NCI-H2107 treated with DMSO at 0.1 percent for 48 hours (cell line): ENCODE data around the gene GLRA3.
"Not testable (repeated sequence)": the region's sequence is repeated elsewhere in the genome, so short reads cannot be mapped to it uniquely, and the experiment has no call there.

Experiments used
- DNase-seq: peaks from one replicate; lab custom pipeline; 2025; ENCODE audit not compliant: unreplicated experiment; lab: John Stamatoyannopoulos, UW

GLRA3 gene

GRCh38 chr4:174828845-174829701 lies at the start of gene GLRA3:
TSS of gene GLRA3 (minus strand) at chr4:174829247. CDS start at chr4:174828811, 436 bp downstream.
- peak; percentile 56 for DNase-seq

GRCh38 chr4:174874898-174875297 lies 45.9 kb upstream of the GLRA3 start:
- no peak for DNase-seq

- peak; percentile 1 for DNase-seq
Measured at GRCh38 chr4:174873931-174874330, 44.9 kb upstream of the GLRA3 start.

GRCh38 chr4:174873146-174873545 lies 44.1 kb upstream of the GLRA3 start:
- not testable (repeated sequence) for DNase-seq

GRCh38 chr4:174871407-174871806 lies 42.4 kb upstream of the GLRA3 start:
- DNase-seq, result no peak

- no peak for DNase-seq
Measured at GRCh38 chr4:174870311-174870710, 41.3 kb upstream of the GLRA3 start.

GRCh38 chr4:174869339-174869738 lies 40.3 kb upstream of the GLRA3 start:
- DNase-seq, result no peak

GRCh38 chr4:174867903-174868302 lies 38.9 kb upstream of the GLRA3 start:
- no peak for DNase-seq

GRCh38 chr4:174865418-174865985 lies 36.5 kb upstream of the GLRA3 start:
- DNase-seq, result no peak

- no peak for DNase-seq
Measured at GRCh38 chr4:174864031-174864430, 35.0 kb upstream of the GLRA3 start.

- DNase-seq, result no peak
Measured at GRCh38 chr4:174860588-174860987, 31.5 kb upstream of the GLRA3 start.

- DNase-seq, result no peak
Measured at GRCh38 chr4:174859904-174860303, 30.9 kb upstream of the GLRA3 start.

- DNase-seq, result no peak
Measured at GRCh38 chr4:174856926-174857800, 28.1 kb upstream of the GLRA3 start.

GRCh38 chr4:174855050-174855449 lies 26.0 kb upstream of the GLRA3 start:
- DNase-seq, result no peak

GRCh38 chr4:174853629-174854028 lies 24.6 kb upstream of the GLRA3 start:
- DNase-seq, result no peak

GRCh38 chr4:174848596-174848995 lies 19.5 kb upstream of the GLRA3 start:
- no peak for DNase-seq

GRCh38 chr4:174847801-174848427 lies 18.9 kb upstream of the GLRA3 start:
- DNase-seq, result no peak

- no peak for DNase-seq
Measured at GRCh38 chr4:174835536-174835935, 6.5 kb upstream of the GLRA3 start.

- no peak for DNase-seq
Measured at GRCh38 chr4:174834477-174834876, 5.4 kb upstream of the GLRA3 start.

GRCh38 chr4:174826660-174827059 lies 2.4 kb downstream of the GLRA3 start:
- no peak for DNase-seq

- DNase-seq, result no peak
Measured at GRCh38 chr4:174815282-174815681, 13.8 kb downstream of the GLRA3 start.
